22Rv1 (cell line): ENCODE data around the gene IFNLR1.

Experiments
- CTCF ChIP-seq: fragments of 450-650 bp; IDR thresholded peaks from 2 replicates; pipeline ENCODE4 v1.5.1; 2017; ENCODE audit warnings: mild to moderate bottlenecking
- ZFX ChIP-seq: fragments of 450-650 bp; IDR thresholded peaks from 2 replicates; pipeline ENCODE4 v1.6.1; 2017; ENCODE audit warnings: antibody characterized with exemption, borderline replicate concordance

DNA sequence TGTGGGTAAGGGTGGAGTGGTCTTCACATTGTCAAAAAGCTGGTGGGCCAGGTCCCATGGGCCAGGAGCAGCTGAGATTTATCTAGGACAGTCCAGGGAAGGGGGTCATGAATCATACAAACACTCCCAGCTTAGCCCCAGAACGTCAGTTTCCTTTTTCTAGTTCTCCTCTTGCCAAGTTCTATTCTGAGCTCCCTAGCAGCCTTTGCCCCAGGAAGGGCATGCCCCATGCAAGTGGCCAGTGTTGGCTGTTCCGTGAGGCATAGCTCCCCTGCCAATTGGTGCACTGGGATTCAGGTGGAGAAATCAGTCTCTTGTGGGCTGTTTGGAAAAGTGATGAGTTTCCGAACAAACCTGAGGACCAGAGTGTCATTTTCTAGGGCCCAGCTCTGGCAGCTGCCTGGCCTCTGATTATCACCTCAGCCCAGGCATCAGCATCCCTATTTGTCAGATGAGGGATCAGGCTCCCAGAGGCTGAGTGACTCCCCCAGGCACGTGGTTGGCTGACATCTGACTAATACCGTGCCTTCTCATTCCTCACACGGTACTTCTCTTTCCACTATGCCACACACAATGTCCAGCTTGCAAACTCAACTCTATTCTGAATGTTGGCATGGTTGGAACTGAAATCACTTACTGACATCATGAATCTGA is 60.9 kb downstream of the IFNLR1 start:
- TF ChIP-seq CTCF (no peak), ZFX (no peak)
